ENCODE results near the gene RECQL. TPM values are rescaled to one million over a fixed set of nuclear protein-coding genes. Genes with fewer than 3 reads are reported as not detected.

The RECQL gene
- total RNA-seq, 4 donors from 2014 or later = 21.4 to 33.0 (median 30.8) TPM

DNA sequence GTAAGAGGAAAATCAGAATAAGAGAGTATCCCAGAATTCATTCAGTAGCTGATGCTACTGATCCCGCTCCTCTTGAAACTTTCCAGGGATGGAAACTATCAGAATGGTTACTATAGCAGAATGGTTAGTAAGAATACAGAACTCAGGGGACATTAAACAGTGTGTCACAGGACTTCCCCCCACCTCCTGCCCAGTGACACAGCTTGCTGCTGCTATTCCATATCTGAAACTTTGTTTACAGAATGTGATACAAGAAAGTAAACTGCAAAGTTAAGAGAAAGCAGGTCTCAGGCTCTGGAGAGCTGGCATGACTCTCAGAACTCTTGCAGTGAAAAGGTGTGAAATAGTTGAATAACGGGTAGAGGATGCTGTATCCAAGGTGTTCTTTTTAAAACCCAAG lies 28.0 kb upstream of the RECQL start:
- Histone ChIP-seq H3K36me3 (no peaks in the 10 kb centered on the region), H3K4me3 (no peak overlapping the region), H3K4me1 (peaks cover 0 to 19% (median 2%) of the 10 kb centered on the region in 4 donors), H3K27ac (no peak overlapping the region), H3K27me3 (peaks cover 0 to 16% of the 10 kb centered on the region in 2 donors), H3K9me3 (no peaks in the 10 kb centered on the region)
- WGBS, 2 donors = 91 to 93% methylated on average over 2 of the region's 2 CpGs
- TF ChIP-seq EP300 (IDR thresholded peaks at IDR 0.05) = no peak
- no peak for TF ChIP-seq POLR2A (IDR thresholded peaks at IDR 0.05)
- no peak for TF ChIP-seq CTCF (IDR thresholded peaks at IDR 0.05)
- no peak for DNase-seq (ENCODE audit: low spot score in 2 of 2)

GRCh38 chr12:21528953-21529352 lies 27.5 kb upstream of the RECQL start:
- peaks cover 0 to 19% (median 2%) of the 10 kb centered on the region in 4 donors for H3K4me1 ChIP-seq
- H3K27ac ChIP-seq = no peak overlapping the region
- H3K36me3 ChIP-seq = no peaks in the 10 kb centered on the region
- H3K4me3 ChIP-seq = no peak overlapping the region
- no peak for DNase-seq (ENCODE audit: low spot score in 2 of 2)
- H3K27me3 ChIP-seq = peaks cover 0 to 16% of the 10 kb centered on the region in 2 donors
- TF ChIP-seq POLR2A (IDR thresholded peaks at IDR 0.05) = no peak
- 77 to 80% methylated on average over 5 of the region's 5 CpGs for WGBS, 2 donors
- H3K9me3 ChIP-seq = no peaks in the 10 kb centered on the region

DNA sequence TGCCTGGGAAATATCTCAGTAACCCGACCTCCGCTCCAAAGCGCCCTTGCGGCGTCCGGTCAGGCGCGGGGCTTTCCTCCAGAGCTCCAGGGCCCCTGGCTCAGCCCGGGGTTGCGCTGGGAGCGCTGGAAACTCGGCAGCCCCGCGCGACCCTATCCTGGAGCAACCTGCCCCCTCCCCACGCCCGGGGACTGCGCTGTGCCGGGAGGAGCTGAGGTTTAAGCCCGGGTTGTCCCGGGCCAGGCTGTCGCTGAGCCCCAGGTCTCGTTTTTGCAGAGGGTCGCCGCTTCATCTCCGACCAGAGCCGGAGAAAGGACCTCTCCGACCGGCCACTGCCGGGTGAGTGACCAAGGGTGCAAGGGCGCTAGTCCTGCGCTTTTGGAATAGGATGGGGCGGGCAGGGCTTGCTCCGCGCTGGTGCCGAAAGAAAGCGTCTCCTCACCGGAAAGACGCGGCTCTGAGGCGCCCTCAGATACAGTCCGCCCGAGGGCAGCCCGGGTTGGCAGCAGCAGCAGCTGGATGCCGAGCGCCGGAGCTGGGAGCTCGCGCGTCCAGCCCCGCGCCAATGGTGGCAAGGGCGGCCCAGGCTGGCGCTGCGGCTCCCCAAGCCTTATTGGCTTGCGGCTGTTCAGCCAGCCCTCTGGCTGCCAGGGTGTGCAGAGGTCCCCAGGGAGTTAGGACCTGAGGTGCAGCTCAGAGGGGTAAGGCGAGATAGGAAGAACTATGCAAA lies 26.2 kb upstream of the RECQL start:
- no peak for TF ChIP-seq POLR2A (IDR thresholded peaks at IDR 0.05)
- TF ChIP-seq EP300 (IDR thresholded peaks at IDR 0.05) = no peak
- Histone ChIP-seq H3K27me3 (peaks cover 0 to 16% of the 10 kb centered on the region in 2 donors), H3K36me3 (no peaks in the 10 kb centered on the region), H3K9me3 (no peaks in the 10 kb centered on the region), H3K27ac (no peak overlapping the region), H3K4me3 (peak overlapping the region; percentile 22 to 62 (median 50)), H3K4me1 (peaks cover 0 to 19% (median 2%) of the 10 kb centered on the region in 4 donors)
- WGBS, 2 donors = 1 to 2% methylated on average over 14 to 46 of the region's 57 CpGs
- DNase-seq (ENCODE audit: low spot score in 2 of 2) = no peak

- Histone ChIP-seq H3K9me3 (no peaks in the 10 kb centered on the region), H3K4me1 (peaks cover 0 to 19% (median 2%) of the 10 kb centered on the region in 4 donors), H3K36me3 (no peaks in the 10 kb centered on the region), H3K4me3 (peak overlapping the region in 2 of 4 donors; percentile 47 to 62), H3K27me3 (peaks cover 0 to 16% of the 10 kb centered on the region in 2 donors), H3K27ac (no peak overlapping the region)
- WGBS, 2 donors = 43 to 49% methylated on average over 12 of the region's 12 CpGs
- TF ChIP-seq POLR2A (IDR thresholded peaks at IDR 0.05) (no peak), CTCF (IDR thresholded peaks at IDR 0.05) (no peak), EP300 (IDR thresholded peaks at IDR 0.05) (no peak)
- DNase-seq (ENCODE audit: low spot score in 2 of 2) = no peak
Measured at GRCh38 chr12:21526721-21527345, 25.4 kb upstream of the RECQL start.

DNA sequence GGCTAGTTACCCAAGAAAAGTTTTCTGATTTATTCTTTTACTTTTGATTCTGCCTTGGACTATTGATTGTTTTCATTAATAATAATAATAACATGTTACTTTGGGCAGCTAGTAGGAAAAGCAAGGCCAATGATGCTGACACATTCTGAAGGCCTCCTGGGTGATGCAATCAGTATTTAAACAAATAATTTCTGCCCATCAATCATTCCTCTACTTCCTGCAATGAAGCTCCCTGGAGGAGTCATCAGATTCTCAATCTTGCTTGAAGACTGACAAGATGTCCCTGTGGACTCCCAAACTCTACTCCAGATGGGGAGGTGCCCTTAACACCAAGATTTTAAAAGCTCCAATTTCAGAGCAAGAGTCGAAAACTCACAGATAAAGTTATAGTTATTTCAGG lies 24.6 kb upstream of the RECQL start, which contains the start of gene SPX:
TSS of gene SPX (plus strand) at position 244 of the 400 bp plus-strand sequence. CDS start 177 bp downstream, outside the sequence.
- peaks cover 0 to 16% of the 10 kb centered on the region in 2 donors for H3K27me3 ChIP-seq
- no peak within 1 kb of the TSS for H3K27ac ChIP-seq
- H3K4me3 ChIP-seq = peak within 1 kb of the TSS in 2 of 4 donors; percentile 47 to 62
- TF ChIP-seq EP300 (IDR thresholded peaks at IDR 0.05) (no peak), CTCF (IDR thresholded peaks at IDR 0.05) (no peak), POLR2A (IDR thresholded peaks at IDR 0.05) (no peak)
- 97 to 98% methylated on average over 1 of the region's 1 CpG for WGBS, 2 donors
- no peaks in the 10 kb centered on the region for H3K9me3 ChIP-seq
- peaks cover 0 to 19% (median 2%) of the 10 kb centered on the region in 4 donors for H3K4me1 ChIP-seq
- DNase-seq (ENCODE audit: low spot score in 2 of 2) = no peak
- H3K36me3 ChIP-seq = no peaks in the 10 kb centered on the region

DNA sequence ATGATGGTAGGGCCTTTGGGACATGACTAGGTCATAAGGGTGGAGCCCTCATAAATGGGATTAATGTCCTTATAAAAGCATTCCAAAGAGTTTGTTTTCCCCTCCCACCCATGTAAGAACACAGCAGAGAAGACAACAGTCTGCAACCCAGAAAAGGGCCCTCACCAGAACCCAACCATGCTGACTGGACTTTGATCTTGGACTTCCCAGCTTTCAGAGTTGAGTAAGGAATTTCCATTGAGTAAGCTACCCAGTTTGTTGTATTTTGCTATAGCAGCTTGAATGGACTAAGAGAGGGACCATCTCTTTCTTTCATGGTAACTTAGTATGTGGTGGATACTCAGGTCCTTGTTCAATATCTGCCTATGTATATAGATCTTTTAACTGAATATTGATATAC lies 21.7 kb upstream of the RECQL start:
- Histone ChIP-seq H3K4me1 (peaks cover 0 to 15% (median 2%) of the 10 kb centered on the region in 4 donors), H3K36me3 (peaks cover 0 to 11% (median 0%) of the 10 kb centered on the region in 3 donors), H3K9me3 (no peaks in the 10 kb centered on the region), H3K4me3 (no peak overlapping the region), H3K27me3 (peaks cover 0 to 11% of the 10 kb centered on the region in 2 donors), H3K27ac (no peak overlapping the region)
- TF ChIP-seq POLR2A (IDR thresholded peaks at IDR 0.05) = no peak
- no peak for TF ChIP-seq CTCF (IDR thresholded peaks at IDR 0.05)
- TF ChIP-seq EP300 (IDR thresholded peaks at IDR 0.05) = no peak
- DNase-seq (ENCODE audit: low spot score in 2 of 2) = no peak

Measured in tibial nerve (tissue), 4 donors.